ENCODE results near the gene C16orf92. TPM values are rescaled to one million over a fixed set of nuclear protein-coding genes. Genes with fewer than 3 reads are reported as not detected.

The C16orf92 gene
- total and polyA plus RNA-seq, 2 of the 13 experiments (the other 11 are each of a cell fraction or from before 2014, with no cell fraction given) = not detected

- TF ChIP-seq CREB3 (CRISPR knock-in tag; IDR thresholded peaks at IDR 0.05) = no peak
- peak; percentile 72 for TF ChIP-seq PRDM15 (CRISPR knock-in tag; IDR thresholded peaks at IDR 0.05)
- TF ChIP-seq ZNF468 (CRISPR knock-in tag; IDR thresholded peaks at IDR 0.05) = 0 out of 2 replicates have a peak, but pooled peaks have one; percentile 12
- TF ChIP-seq NFIC (IDR thresholded peaks at IDR 0.05; ENCODE audit: low read length) = 0 out of 2 replicates have a peak, but pooled peaks have one; percentile 46
- no peak; the same call in 1 of the 2 replicates for TF ChIP-seq HOMEZ (CRISPR knock-in tag; IDR thresholded peaks at IDR 0.05; ENCODE audit: low read depth)
- peak; percentile 50 for TF ChIP-seq BRD4 (CRISPR knock-in tag; IDR thresholded peaks at IDR 0.05)
- TF ChIP-seq PHF20 (CRISPR knock-in tag; IDR thresholded peaks at IDR 0.05) = peak; percentile 93
- peak; percentile 61; the same call in 1 of the 2 replicates for TF ChIP-seq NFAT5 (CRISPR knock-in tag; IDR thresholded peaks at IDR 0.05)
- TF ChIP-seq ZNF724P (CRISPR knock-in tag; IDR thresholded peaks at IDR 0.05; ENCODE audit: borderline replicate concordance) = no peak; the same call in 1 of the 2 replicates
- TF ChIP-seq ZNF124 (CRISPR knock-in tag; IDR thresholded peaks at IDR 0.05) = 0 out of 2 replicates have a peak, but pooled peaks have one; percentile 47
- peak; percentile 67 for TF ChIP-seq ZNF317 (CRISPR knock-in tag; IDR thresholded peaks at IDR 0.05)
- TF ChIP-seq ZZZ3 (CRISPR knock-in tag; IDR thresholded peaks at IDR 0.05; ENCODE audit: borderline replicate concordance) = no peak
- TF ChIP-seq FOXO4 (CRISPR knock-in tag; conservative IDR thresholded peaks at IDR 0.05) = 0 out of 2 replicates have a peak, but pooled peaks have one; percentile 35
Measured at GRCh38 chr16:29995911-29996765, 26.9 kb upstream of the C16orf92 start, which contains the start of gene INO80E (continued).
